GM06990 (cell line): Measurements from ENCODE around the gene NKD1.

Experiments used
- DNase-seq: peaks from one replicate; pipeline ENCODE4 v3.0.0-alpha.2; 2011; ENCODE audit not compliant: insufficient read length; ENCODE audit errors: extremely low read depth
- H3K27me3 ChIP-seq: replicated peaks from 2 replicates; pipeline ENCODE4 v1.6.0; 2011; ENCODE audit warnings: low read length; ENCODE audit not compliant: control insufficient read depth, insufficient read depth
- H3K36me3 ChIP-seq: 2 replicates; pipeline ENCODE4 v1.5.1; 2011; ENCODE audit warnings: low read length; ENCODE audit not compliant: control insufficient read depth, insufficient read depth
- H3K4me3 ChIP-seq: replicated peaks from 2 replicates; pipeline ENCODE4 v1.5.1; 2011; ENCODE audit warnings: low read depth, mild to moderate bottlenecking, control low read depth, low read length
- TF ChIP-seq, protein P1 (sequence below): IDR thresholded peaks from 2 replicates; pipeline ENCODE4 v1.5.1; 2011; ENCODE audit warnings: low read length, control low read depth, mild to moderate bottlenecking, inconsistent platforms; ENCODE audit not compliant: insufficient read depth, poor library complexity, severe bottlenecking

NKD1 gene

DNA sequence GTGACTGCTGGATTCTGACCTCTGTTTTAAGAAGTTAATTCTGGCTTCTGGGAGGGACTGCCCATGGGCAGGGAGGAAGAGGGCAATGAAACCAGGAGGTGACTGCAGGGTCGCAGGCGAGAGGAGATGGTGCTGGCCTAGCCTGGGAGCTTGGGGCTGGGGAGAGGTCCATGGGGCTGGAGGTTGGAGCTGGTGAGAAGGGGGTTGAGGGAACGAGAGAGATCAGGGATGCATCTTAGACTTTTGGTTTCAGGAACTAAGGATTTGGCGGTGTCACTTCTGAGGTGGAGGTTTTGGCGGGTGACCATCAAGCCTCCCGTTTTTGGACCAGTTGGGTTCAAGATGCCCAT lies 64.6 kb downstream of the NKD1 start:
- H3K36me3 ChIP-seq, result no peaks in the 10 kb centered on the region
- no peak overlapping the region for H3K4me3 ChIP-seq
- H3K27me3 ChIP-seq, result no peaks in the 10 kb centered on the region; the same call in 1 of the 2 replicates
- no peak for DNase-seq
- TF ChIP-seq, protein P1, sequence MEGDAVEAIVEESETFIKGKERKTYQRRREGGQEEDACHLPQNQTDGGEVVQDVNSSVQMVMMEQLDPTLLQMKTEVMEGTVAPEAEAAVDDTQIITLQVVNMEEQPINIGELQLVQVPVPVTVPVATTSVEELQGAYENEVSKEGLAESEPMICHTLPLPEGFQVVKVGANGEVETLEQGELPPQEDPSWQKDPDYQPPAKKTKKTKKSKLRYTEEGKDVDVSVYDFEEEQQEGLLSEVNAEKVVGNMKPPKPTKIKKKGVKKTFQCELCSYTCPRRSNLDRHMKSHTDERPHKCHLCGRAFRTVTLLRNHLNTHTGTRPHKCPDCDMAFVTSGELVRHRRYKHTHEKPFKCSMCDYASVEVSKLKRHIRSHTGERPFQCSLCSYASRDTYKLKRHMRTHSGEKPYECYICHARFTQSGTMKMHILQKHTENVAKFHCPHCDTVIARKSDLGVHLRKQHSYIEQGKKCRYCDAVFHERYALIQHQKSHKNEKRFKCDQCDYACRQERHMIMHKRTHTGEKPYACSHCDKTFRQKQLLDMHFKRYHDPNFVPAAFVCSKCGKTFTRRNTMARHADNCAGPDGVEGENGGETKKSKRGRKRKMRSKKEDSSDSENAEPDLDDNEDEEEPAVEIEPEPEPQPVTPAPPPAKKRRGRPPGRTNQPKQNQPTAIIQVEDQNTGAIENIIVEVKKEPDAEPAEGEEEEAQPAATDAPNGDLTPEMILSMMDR, result no peak

DNA sequence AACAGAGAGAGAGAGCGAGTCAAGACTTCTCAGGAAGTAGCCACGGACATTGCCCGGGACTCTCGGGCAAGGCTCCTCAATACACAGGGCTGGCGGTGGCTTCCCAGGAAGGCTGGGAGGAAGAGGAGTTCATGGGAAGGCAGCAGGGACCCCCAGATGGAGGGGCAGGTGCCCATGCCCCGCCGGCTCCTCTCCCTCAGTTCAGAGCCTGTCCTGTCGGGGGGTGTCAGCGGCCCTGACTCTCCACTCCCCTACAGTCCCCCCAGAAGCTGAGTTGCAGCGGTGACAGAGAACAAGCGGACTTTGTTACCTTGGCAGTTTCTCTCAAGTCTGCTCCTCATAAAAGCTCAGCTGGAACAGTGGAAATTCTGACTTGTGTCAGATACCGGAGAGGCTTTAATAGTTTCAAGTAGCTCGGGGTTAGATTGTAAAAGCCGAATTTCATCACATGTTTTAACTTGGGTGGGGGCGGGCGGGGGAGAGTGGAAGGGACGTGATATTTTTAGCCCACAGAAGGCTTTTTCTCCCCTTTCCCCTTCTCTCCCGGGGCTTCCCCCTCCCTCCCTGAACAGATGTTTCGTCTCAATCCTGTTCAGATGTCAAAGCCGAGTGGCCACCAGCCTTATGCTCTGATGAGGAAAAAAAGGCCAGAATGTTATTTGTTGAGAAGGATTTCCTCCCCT lies 65.2 kb downstream of the NKD1 start:
- TF ChIP-seq, protein P1, result no peak
- H3K4me3 ChIP-seq, result no peak overlapping the region
- no peaks in the 10 kb centered on the region; the same call in 1 of the 2 replicates for H3K27me3 ChIP-seq
- H3K36me3 ChIP-seq, result no peaks in the 10 kb centered on the region
- DNase-seq, result no peak

DNA sequence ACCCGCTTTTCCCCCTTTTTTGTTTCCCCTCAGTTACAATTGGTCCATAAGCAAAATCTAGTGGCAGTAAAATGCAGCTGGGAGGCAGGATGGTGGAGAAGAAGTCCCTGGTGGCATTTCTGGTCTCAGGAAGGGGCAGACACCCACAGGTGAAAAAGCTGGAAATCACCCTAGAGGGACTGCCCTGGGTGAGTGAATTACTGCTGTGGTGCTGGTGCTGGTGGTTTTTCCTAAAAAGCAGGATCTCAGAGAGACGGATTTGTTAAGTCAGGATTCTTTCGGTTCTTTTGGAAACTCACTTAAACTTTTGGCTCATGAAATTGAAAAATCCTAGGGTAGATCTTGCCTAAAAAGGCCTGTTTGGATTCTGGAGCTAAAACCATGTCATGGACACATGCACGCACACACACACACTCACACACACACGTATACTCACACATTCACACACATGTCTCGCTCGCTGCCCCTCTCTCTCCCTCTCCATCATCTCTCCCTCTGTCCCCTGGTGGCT lies 65.8 kb downstream of the NKD1 start:
- no peaks in the 10 kb centered on the region for H3K36me3 ChIP-seq
- H3K27me3 ChIP-seq, result no peaks in the 10 kb centered on the region; the same call in 1 of the 2 replicates
- H3K4me3 ChIP-seq, result no peak overlapping the region
- DNase-seq, result no peak
- TF ChIP-seq, protein P1, result no peak

DNA sequence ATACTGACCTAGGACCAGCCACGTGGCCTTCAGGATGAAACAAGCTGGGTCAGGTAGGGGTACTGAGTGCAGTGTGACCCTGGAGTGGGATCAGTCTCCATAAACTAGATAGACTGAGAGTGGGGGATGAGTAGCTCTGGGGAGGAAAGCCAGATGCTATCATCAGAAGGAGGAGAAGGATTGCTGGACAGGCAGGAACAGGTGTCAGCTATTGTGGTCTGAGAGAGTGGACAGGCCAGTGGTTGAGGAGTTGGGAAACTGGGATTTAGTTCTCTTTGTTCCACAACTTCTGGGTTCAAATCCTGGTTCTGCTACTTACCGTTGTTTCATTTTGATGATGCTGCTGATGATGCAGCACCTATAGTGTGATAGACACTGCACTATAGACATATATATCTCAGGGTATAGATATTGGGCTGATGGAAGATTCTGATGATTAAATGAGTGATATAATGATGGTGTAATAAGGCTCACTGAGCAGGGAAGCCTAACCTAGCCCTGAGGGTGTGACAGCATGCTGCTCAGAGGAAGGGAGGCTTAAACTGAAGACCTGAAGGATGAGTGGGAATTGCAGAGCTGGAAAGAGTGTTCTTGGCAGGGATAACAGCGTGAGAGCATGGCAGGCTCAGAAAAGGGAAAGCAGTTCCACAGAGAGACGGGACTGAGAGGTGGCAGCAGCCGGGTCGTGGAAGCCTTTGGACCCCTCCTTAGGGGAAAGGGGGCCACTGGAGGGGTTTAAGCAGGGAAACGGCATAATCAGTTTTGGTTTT lies 66.9 kb downstream of the NKD1 start:
- TF ChIP-seq, protein P1, result no peak
- Histone ChIP-seq H3K36me3 (no peaks in the 10 kb centered on the region), H3K4me3 (no peak overlapping the region), H3K27me3 (no peaks in the 10 kb centered on the region; the same call in 1 of the 2 replicates)
- no peak for DNase-seq

DNA sequence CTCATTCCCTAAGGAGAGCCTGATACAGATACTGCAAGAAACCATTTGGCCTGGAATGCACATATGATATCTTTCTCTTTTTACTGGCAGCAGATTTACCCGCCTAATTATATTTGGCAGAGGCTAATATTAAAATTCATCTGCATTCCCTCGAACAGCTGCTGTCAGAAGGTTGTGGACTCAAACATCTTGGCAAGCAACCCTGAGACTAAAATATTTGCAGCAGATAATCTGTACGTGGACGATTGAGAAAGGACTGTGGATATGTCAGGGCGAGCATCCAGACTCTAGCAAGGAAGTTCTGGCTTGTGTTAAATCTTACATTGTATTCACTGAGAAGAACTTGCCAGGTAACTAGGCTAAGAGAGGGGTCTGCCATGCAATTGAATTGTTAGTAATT lies 67.7 kb downstream of the NKD1 start:
- DNase-seq, result no peak
- TF ChIP-seq, protein P1, result no peak
- no peak overlapping the region for H3K4me3 ChIP-seq
- H3K27me3 ChIP-seq, result no peaks in the 10 kb centered on the region; the same call in none of the 2 replicates
- no peaks in the 10 kb centered on the region for H3K36me3 ChIP-seq
